K562 (cell line): ENCODE measurements around the gene GET3. TPM values are rescaled to one million over a fixed set of nuclear protein-coding genes. Genes with fewer than 3 reads are reported as not detected.

ENCODE experiments used
- ATF3 ChIP-seq, 2 experiments: fragments of 450-650 bp in 1 of 2; sonication (generic) in 1 of 2; formaldehyde crosslinking in 1 of 2; IDR thresholded peaks in 1 of 2; conservative IDR thresholded peaks in 1 of 2; 2 replicates each; pipeline versions ENCODE4 v1.6.1 to v1.8.1; 2016 to 2023; ENCODE audit warnings: mild to moderate bottlenecking in 2 of 2, moderate library complexity in 2 of 2, inconsistent platforms in 1 of 2, missing genetic modification reagents in 1 of 2
- BMI1 ChIP-seq: fragments of 150-350 bp; IDR thresholded peaks from 2 replicates; pipeline ENCODE4 v1.6.1; 2014; ENCODE audit warnings: low read length
- EP300 ChIP-seq: IDR thresholded peaks from 2 replicates; pipeline ENCODE4 v1.6.1; 2012; ENCODE audit warnings: low read length, improper control_type of control experiment
- GTF2A2 ChIP-seq: IDR thresholded peaks from 2 replicates; pipeline ENCODE4 v1.6.1; 2016; ENCODE audit warnings: mild to moderate bottlenecking, missing genetic modification characterization, missing compliant biosample characterization
- HDGF ChIP-seq: fragments of 450-650 bp; IDR thresholded peaks from 2 replicates; pipeline ENCODE4 v1.6.1; 2016
- MTA1 ChIP-seq: fragments of 450-650 bp; IDR thresholded peaks from 2 replicates; pipeline ENCODE4 v1.6.1; 2017; ENCODE audit warnings: borderline replicate concordance
- MTA2 ChIP-seq: fragments of 450-650 bp; IDR thresholded peaks from 2 replicates; pipeline ENCODE4 v1.6.1; 2016; ENCODE audit warnings: low read depth
- NRF1 ChIP-seq, 2 experiments: fragments of 450-650 bp; IDR thresholded peaks in 1 of 2; conservative IDR thresholded peaks in 1 of 2; 2 replicates each; pipeline ENCODE4 v1.6.1; 2014; ENCODE audit warnings: mild to moderate bottlenecking in 2 of 2
- PURB ChIP-seq: sonication (generic); formaldehyde crosslinking; IDR thresholded peaks from 2 replicates; pipeline ENCODE4 v1.9.0; 2021; ENCODE audit warnings: low read depth, mild to moderate bottlenecking, missing genetic modification reagents
- RBM15 ChIP-seq: fragments of 200-400 bp; formaldehyde crosslinking; IDR thresholded peaks from 2 replicates; pipeline ENCODE4 v1.6.1; 2018; ENCODE audit warnings: mild to moderate bottlenecking, low read length, moderate library complexity; ENCODE audit not compliant: insufficient read depth
- ZBED1 ChIP-seq: IDR thresholded peaks from 2 replicates; pipeline ENCODE4 v1.6.1; 2014
- ZBTB8A ChIP-seq: fragments of 450-650 bp; IDR thresholded peaks from 2 replicates; pipeline ENCODE4 v1.6.1; 2018; ENCODE audit warnings: mild to moderate bottlenecking, moderate library complexity; ENCODE audit not compliant: partially characterized antibody
- polyA plus RNA-seq, 8 experiments: library from polyadenylated mRNA; depleted of rRNA in 4 of 8; stranded (reverse) in 5 of 8; unstranded in 3 of 8; fragments of >200 nt; fragmentation: Nextera tagmentation in 2 of 8; fragmentation: Illumina TruSeq in 1 of 8; extraction: Ambion mirVana in 2 of 8; extraction: Trizol in 1 of 8; gene quantifications; 2 replicates each; pipeline versions ENCODE4 v1.2.1 to v1.2.3, GENCODE V29; 2011 to 2014; ENCODE audit warnings: inconsistent platforms in 1 of 8, missing spikeins in 1 of 8
- total RNA-seq, 7 experiments: library from RNA; depleted of rRNA in 6 of 7; stranded (reverse); fragments of >200 nt in 6 of 7; fragmentation: Illumina TruSeq in 2 of 7; extraction: Trizol in 2 of 7; gene quantifications; 2 replicates each; pipeline versions ENCODE4 v1.2.1 to v1.2.3, GENCODE V29; 2011 to 2021; ENCODE audit warnings: low replicate concordance in 1 of 7
- TF ChIP-seq, protein P1 (sequence below): fragments of 450-650 bp; IDR thresholded peaks from 2 replicates; pipeline ENCODE4 v1.6.1; 2016

Gene GET3
- total and polyA plus RNA-seq, 9 of the 15 experiments (the other 6 are each of a cell fraction or from before 2014, with no cell fraction given), result 8.3 to 83.5 (median 51.8) TPM

DNA sequence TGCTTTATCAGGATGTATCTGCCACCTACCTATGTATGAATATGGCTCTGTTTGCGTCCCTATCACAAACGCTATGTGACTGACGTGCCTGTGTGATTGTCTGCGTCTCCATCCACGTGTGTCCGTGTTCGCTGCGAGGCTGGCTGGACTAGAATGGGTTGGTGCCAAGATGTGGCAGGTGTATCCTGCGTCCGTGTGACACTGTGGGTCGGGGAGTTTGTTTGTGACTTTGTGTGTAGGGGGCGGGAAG is 44.8 kb downstream of the GET3 start (continued):
- TF ChIP-seq RBM15 (no peak), ZBTB8A (no peak), BMI1 (no peak), PURB (no peak), NRF1 (conservative IDR thresholded peaks at IDR 0.05 in 1 of 2, IDR thresholded peaks at IDR 0.05 in 1 of 2) (no peak), MTA1 (no peak; the same call in 1 of the 2 replicates), GTF2A2 (tag) (no peak), EP300 (no peak), HDGF (peak; percentile 92), ATF3 (IDR thresholded peaks at IDR 0.05) (no peak), ATF3 (CRISPR knock-in tag; conservative IDR thresholded peaks at IDR 0.05) (no peak), ZBED1 (no peak), MTA2 (no peak; the same call in 1 of the 2 replicates)
- TF ChIP-seq, protein P1, sequence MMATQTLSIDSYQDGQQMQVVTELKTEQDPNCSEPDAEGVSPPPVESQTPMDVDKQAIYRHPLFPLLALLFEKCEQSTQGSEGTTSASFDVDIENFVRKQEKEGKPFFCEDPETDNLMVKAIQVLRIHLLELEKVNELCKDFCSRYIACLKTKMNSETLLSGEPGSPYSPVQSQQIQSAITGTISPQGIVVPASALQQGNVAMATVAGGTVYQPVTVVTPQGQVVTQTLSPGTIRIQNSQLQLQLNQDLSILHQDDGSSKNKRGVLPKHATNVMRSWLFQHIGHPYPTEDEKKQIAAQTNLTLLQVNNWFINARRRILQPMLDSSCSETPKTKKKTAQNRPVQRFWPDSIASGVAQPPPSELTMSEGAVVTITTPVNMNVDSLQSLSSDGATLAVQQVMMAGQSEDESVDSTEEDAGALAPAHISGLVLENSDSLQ, result peak; percentile 84
